OCI-LY1 (cell line): ENCODE results near the gene COL1A2.

Source experiments
- H2AFZ ChIP-seq: fragments of 200-600 bp; sonication (generic), shearing (Covaris generic); 2 replicates; pipeline ENCODE4 v1.6.0; 2014; ENCODE audit warnings: antibody characterized with exemption, mild to moderate bottlenecking, low read length
- H3F3A ChIP-seq: fragments of 200-600 bp; sonication (generic), shearing (Covaris generic); 2 replicates; pipeline ENCODE4 v1.6.0; 2014; ENCODE audit warnings: mild to moderate bottlenecking, antibody characterized with exemption, low read length, moderate library complexity; ENCODE audit not compliant: insufficient read depth
- H3K27ac ChIP-seq: fragments of 200-600 bp; sonication (generic); 2 replicates; pipeline ENCODE4 v1.5.1; 2014; ENCODE audit warnings: low read length, mixed run types, mild to moderate bottlenecking, low read depth; ENCODE audit not compliant: poor library complexity, severe bottlenecking
- H3K27me3 ChIP-seq: fragments of 200-600 bp; sonication (generic); 2 replicates; pipeline ENCODE4 v1.6.0; 2014; ENCODE audit warnings: antibody characterized with exemption, mild to moderate bottlenecking, low read length, moderate library complexity; ENCODE audit not compliant: insufficient read depth
- H3K36me3 ChIP-seq: fragments of 200-600 bp; sonication (generic); 2 replicates; pipeline ENCODE4 v1.6.1; 2014; ENCODE audit warnings: mild to moderate bottlenecking, antibody characterized with exemption, low read length, moderate library complexity, mixed read lengths; ENCODE audit not compliant: insufficient read depth
- H3K4me1 ChIP-seq: fragments of 200-600 bp; sonication (generic); 2 replicates; pipeline ENCODE4 v1.5.1; 2014; ENCODE audit warnings: mild to moderate bottlenecking, low read length, moderate library complexity; ENCODE audit not compliant: insufficient read depth, severe bottlenecking
- H3K4me2 ChIP-seq: fragments of 200-600 bp; sonication (generic), shearing (Covaris generic); 2 replicates; pipeline ENCODE4 v1.6.1; 2014; ENCODE audit warnings: low read length
- H3K4me3 ChIP-seq: fragments of 200-600 bp; sonication (generic); 2 replicates; pipeline ENCODE4 v1.5.1; 2014; ENCODE audit warnings: low read length, low read depth, mild to moderate bottlenecking, mixed read lengths; ENCODE audit not compliant: poor library complexity, severe bottlenecking
- H3K79me2 ChIP-seq: fragments of 200-600 bp; shearing (Covaris generic); 2 replicates; pipeline ENCODE4 v1.6.1; 2016; ENCODE audit warnings: mixed run types, low read length, mixed read lengths; ENCODE audit not compliant: insufficient read depth
- H3K9ac ChIP-seq: fragments of 200-600 bp; sonication (generic), shearing (Covaris generic); 2 replicates; pipeline ENCODE4 v1.6.1; 2014; ENCODE audit warnings: mild to moderate bottlenecking, low read length, mixed read lengths
- H3K9me2 ChIP-seq: fragments of 200-600 bp; sonication (generic), shearing (Covaris generic); 2 replicates; pipeline ENCODE4 v1.6.1; 2014; ENCODE audit warnings: low read depth, mild to moderate bottlenecking, low read length, mixed read lengths
- H3K9me3 ChIP-seq: fragments of 200-600 bp; shearing (Covaris generic); 2 replicates; pipeline ENCODE4 v1.6.1; 2014; ENCODE audit warnings: low read length, mixed read lengths
- H4K20me1 ChIP-seq: fragments of 200-600 bp; sonication (generic), shearing (Covaris generic); 2 replicates; pipeline ENCODE4 v1.6.0; 2016; ENCODE audit warnings: mild to moderate bottlenecking, low read length; ENCODE audit not compliant: insufficient read depth
- EZH2 ChIP-seq: fragments of 200-600 bp; sonication (generic), shearing (Covaris generic); IDR thresholded peaks from 2 replicates; pipeline ENCODE4 v1.8.0; 2017; ENCODE audit warnings: borderline replicate concordance, mixed run types, mild to moderate bottlenecking, antibody characterized with exemption, low read length, moderate library complexity, mixed read lengths
- TF ChIP-seq, protein P1 (sequence below): fragments of 200-600 bp; sonication (generic), shearing (Covaris generic); IDR thresholded peaks from 2 replicates; pipeline ENCODE4 v1.5.1; 2017; ENCODE audit warnings: mild to moderate bottlenecking, antibody characterized with exemption, low read length, moderate library complexity, mixed read lengths

Gene COL1A2

DNA sequence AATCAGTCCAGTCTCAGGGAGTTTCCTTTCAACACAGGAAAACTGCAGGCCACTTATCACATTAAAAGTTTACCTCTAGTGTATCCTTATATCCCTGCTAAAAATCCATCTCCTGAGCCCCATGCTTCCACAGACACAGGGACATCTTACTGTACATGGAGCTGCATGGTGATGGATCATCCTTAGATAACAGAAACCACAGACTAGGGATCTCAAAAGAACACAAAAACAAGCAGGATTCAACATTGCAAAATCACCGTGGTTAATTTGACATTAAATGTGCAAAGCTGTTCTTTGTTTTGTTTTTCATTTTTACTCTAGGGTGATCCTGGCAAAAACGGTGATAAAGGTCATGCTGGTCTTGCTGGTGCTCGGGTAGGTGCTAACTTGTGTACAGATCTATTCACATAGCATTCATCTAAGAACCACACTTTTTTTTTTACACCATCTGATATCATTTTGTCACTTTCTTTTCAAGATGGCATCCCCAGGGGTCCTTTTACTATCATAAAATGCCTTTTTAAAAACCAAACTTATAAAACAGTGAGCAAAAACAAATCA, 18.1 kb downstream of the COL1A2 start:
- Histone ChIP-seq H3K79me2 (no peaks in the 10 kb centered on the region), H3K9me2 (no peaks in the 10 kb centered on the region), H3F3A (no peaks in the 10 kb centered on the region), H2AFZ (no peak overlapping the region), H3K36me3 (no peaks in the 10 kb centered on the region), H3K27me3 (no peaks in the 10 kb centered on the region), H3K4me3 (no peak overlapping the region), H3K4me1 (no peaks in the 10 kb centered on the region), H4K20me1 (no peaks in the 10 kb centered on the region), H3K9ac (no peak overlapping the region), H3K4me2 (no peak overlapping the region), H3K27ac (no peak overlapping the region), H3K9me3 (no peaks in the 10 kb centered on the region)
- TF ChIP-seq EZH2: no peak
- TF ChIP-seq, protein P1, sequence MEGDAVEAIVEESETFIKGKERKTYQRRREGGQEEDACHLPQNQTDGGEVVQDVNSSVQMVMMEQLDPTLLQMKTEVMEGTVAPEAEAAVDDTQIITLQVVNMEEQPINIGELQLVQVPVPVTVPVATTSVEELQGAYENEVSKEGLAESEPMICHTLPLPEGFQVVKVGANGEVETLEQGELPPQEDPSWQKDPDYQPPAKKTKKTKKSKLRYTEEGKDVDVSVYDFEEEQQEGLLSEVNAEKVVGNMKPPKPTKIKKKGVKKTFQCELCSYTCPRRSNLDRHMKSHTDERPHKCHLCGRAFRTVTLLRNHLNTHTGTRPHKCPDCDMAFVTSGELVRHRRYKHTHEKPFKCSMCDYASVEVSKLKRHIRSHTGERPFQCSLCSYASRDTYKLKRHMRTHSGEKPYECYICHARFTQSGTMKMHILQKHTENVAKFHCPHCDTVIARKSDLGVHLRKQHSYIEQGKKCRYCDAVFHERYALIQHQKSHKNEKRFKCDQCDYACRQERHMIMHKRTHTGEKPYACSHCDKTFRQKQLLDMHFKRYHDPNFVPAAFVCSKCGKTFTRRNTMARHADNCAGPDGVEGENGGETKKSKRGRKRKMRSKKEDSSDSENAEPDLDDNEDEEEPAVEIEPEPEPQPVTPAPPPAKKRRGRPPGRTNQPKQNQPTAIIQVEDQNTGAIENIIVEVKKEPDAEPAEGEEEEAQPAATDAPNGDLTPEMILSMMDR: no peak

- no peaks in the 10 kb centered on the region for H3F3A ChIP-seq
- H3K4me2 ChIP-seq: no peak overlapping the region
- no peak overlapping the region for H3K9ac ChIP-seq
- no peaks in the 10 kb centered on the region for H3K27me3 ChIP-seq
- H3K79me2 ChIP-seq: no peaks in the 10 kb centered on the region
- H4K20me1 ChIP-seq: no peaks in the 10 kb centered on the region
- no peaks in the 10 kb centered on the region for H3K9me2 ChIP-seq
- H3K4me3 ChIP-seq: no peak overlapping the region
- no peaks in the 10 kb centered on the region for H3K9me3 ChIP-seq
- no peak overlapping the region for H2AFZ ChIP-seq
- no peak overlapping the region for H3K27ac ChIP-seq
- no peaks in the 10 kb centered on the region for H3K36me3 ChIP-seq
- TF ChIP-seq EZH2: no peak
- TF ChIP-seq, protein P1: no peak
- H3K4me1 ChIP-seq: no peaks in the 10 kb centered on the region
Measured at GRCh38 chr7:94414481-94414880, 19.8 kb downstream of the COL1A2 start.

DNA sequence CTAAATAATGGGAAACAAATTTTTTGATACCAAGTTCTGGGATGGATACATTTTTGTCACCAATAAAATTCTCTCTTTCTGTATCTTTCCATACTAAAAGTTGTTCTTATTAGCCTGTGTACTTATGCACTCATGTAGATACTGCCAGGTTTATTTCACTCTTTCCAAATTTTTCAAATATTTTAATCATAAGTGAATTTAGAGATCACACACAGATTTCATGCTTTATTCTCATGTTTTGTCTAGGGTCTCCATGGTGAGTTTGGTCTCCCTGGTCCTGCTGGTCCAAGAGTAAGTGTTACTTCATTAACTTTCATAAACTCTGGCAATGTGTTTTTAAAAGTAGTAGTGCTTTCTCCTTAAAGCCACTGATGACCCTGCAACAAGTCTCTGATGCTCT, 20.3 kb downstream of the COL1A2 start:
- H2AFZ ChIP-seq: no peak overlapping the region
- H3F3A ChIP-seq: no peaks in the 10 kb centered on the region
- TF ChIP-seq, protein P1: no peak
- TF ChIP-seq EZH2: no peak
- no peaks in the 10 kb centered on the region; the same call in 1 of the 2 replicates for H3K27me3 ChIP-seq
- no peak overlapping the region for H3K4me3 ChIP-seq
- H3K36me3 ChIP-seq: no peaks in the 10 kb centered on the region
- H4K20me1 ChIP-seq: no peaks in the 10 kb centered on the region
- H3K9me2 ChIP-seq: no peaks in the 10 kb centered on the region
- no peaks in the 10 kb centered on the region for H3K79me2 ChIP-seq
- H3K4me1 ChIP-seq: no peaks in the 10 kb centered on the region
- no peak overlapping the region for H3K27ac ChIP-seq
- H3K4me2 ChIP-seq: no peak overlapping the region
- no peak overlapping the region for H3K9ac ChIP-seq
- H3K9me3 ChIP-seq: no peaks in the 10 kb centered on the region
